H1 (cell line): ENCODE results near the gene CTDNEP1. TPM values are rescaled to one million over a fixed set of nuclear protein-coding genes. Genes with fewer than 3 reads are reported as not detected.

Experiments used
- CTCF ChIA-PET: fragments of 300-600 bp; sonication (Branson Sonifier 250); formaldehyde crosslinking; loops from one replicate; lab custom pipeline; 2021; ENCODE audit not compliant: partially characterized antibody; lab: Charles Lee
- POLR2A ChIA-PET: fragments of 300-600 bp; sonication (Branson Sonifier 250); formaldehyde crosslinking; loops from one replicate; lab custom pipeline; 2021; ENCODE audit warnings: inconsistent platforms; ENCODE audit not compliant: partially characterized antibody; lab: Charles Lee
- DNase-seq, 2 experiments: peaks; one replicate each; pipeline versions ENCODE4 v3.0.0 to v3.0.0-alpha.2; 2010 to 2022; ENCODE audit warnings: low spot score in 2 of 2, low read depth in 1 of 2, mixed read lengths in 1 of 2
- FAIRE-seq: peaks from 2 replicates; lab custom pipeline; 2011; peaks lifted over from hg19 to GRCh38; lab: Jason Lieb, UNC
- H2AFZ ChIP-seq: 2 replicates; pipeline ENCODE4 v1.8.1; 2012; ENCODE audit warnings: low read length, inconsistent platforms
- H2AK5ac ChIP-seq: 2 replicates; pipeline ENCODE4 v1.6.1; 2013; ENCODE audit warnings: low read depth, low read length
- H2BK120ac ChIP-seq: replicated peaks from 2 replicates; pipeline ENCODE3; 2013; ENCODE audit warnings: low read depth, low read length, inconsistent platforms
- H2BK12ac ChIP-seq: 2 replicates; pipeline ENCODE4 v1.6.1; 2013; ENCODE audit warnings: low read depth, low read length
- H2BK15ac ChIP-seq: 2 replicates; pipeline ENCODE4 v1.6.1; 2013; ENCODE audit warnings: low read length
- H2BK20ac ChIP-seq: 2 replicates; pipeline ENCODE4 v1.6.1; 2013; ENCODE audit warnings: low read length
- H2BK5ac ChIP-seq: 2 replicates; pipeline ENCODE4 v1.6.1; 2013; ENCODE audit warnings: low read depth, low read length
- H3K14ac ChIP-seq: 2 replicates; pipeline ENCODE4 v1.6.1; 2013; ENCODE audit warnings: inconsistent platforms; ENCODE audit not compliant: insufficient read length
- H3K18ac ChIP-seq: 2 replicates; pipeline ENCODE4 v1.6.1; 2013; ENCODE audit warnings: low read length; ENCODE audit errors: extremely low read depth
- H3K23ac ChIP-seq: 2 replicates; pipeline ENCODE4 v1.6.1; 2013; ENCODE audit warnings: inconsistent platforms; ENCODE audit not compliant: insufficient read length
- H3K23me2 ChIP-seq: 2 replicates; pipeline ENCODE4 v1.6.1; 2013; ENCODE audit warnings: low read depth, low read length
- H3K27ac ChIP-seq: 2 replicates; pipeline ENCODE4 v1.6.1; 2011; ENCODE audit warnings: low read depth, low read length, inconsistent platforms
- H3K27me3 ChIP-seq, 4 experiments: replicated peaks in 1 of 4; 1 replicate in 1 of 4; 2 replicates in 3 of 4; pipeline versions ENCODE4 v1.6.1 to v1.8.1; 2011 to 2013; ENCODE audit warnings: low read length in 3 of 4, mild to moderate bottlenecking in 3 of 4, inconsistent platforms in 2 of 4, mixed read lengths in 2 of 4, moderate library complexity in 1 of 4; ENCODE audit not compliant: control insufficient read depth in 3 of 4, insufficient read depth in 3 of 4; ENCODE audit errors: extremely low read depth in 1 of 4
- H3K36me3 ChIP-seq, 4 experiments: 2 replicates each; pipeline versions ENCODE4 v1.6.1 to v1.8.1; 2011 to 2013; ENCODE audit warnings: mild to moderate bottlenecking in 4 of 4, low read length in 3 of 4, moderate library complexity in 2 of 4, control low read depth in 1 of 4, inconsistent platforms in 1 of 4; ENCODE audit not compliant: insufficient read depth in 4 of 4, control insufficient read depth in 2 of 4
- H3K4ac ChIP-seq: replicated peaks from 2 replicates; pipeline ENCODE3; 2013; ENCODE audit warnings: low read length, low read depth, mixed read lengths, inconsistent platforms; ENCODE audit not compliant: insufficient read length
- H3K4me1 ChIP-seq, 4 experiments: replicated peaks in 1 of 4; 1 replicate in 1 of 4; 2 replicates in 3 of 4; pipeline versions ENCODE4 v1.6.1 to v1.8.1; 2011 to 2013; ENCODE audit warnings: low read length in 3 of 4, inconsistent platforms in 2 of 4, mixed read lengths in 1 of 4; ENCODE audit not compliant: insufficient read depth in 4 of 4, control insufficient read depth in 3 of 4
- H3K4me2 ChIP-seq, 2 experiments: 2 replicates each; pipeline versions ENCODE4 v1.6.1 to v1.8.1; 2011 to 2013; ENCODE audit warnings: low read depth in 2 of 2, low read length in 2 of 2, control low read depth in 1 of 2, inconsistent platforms in 1 of 2, mild to moderate bottlenecking in 1 of 2; ENCODE audit not compliant: insufficient read depth in 1 of 2
- H3K4me3 ChIP-seq, 4 experiments: fragments of 200-600, 300-600 bp in 1 of 4; sonication (generic), shearing (Covaris generic), sonication (Bioruptor Twin) in 1 of 4; 2 replicates each; pipeline versions ENCODE4 v1.5.1 to v1.8.1; 2011 to 2016; ENCODE audit warnings: low read length in 4 of 4, low read depth in 3 of 4, control low read depth in 2 of 4, inconsistent platforms in 2 of 4, mild to moderate bottlenecking in 2 of 4, mixed read lengths in 1 of 4, moderate library complexity in 1 of 4; ENCODE audit not compliant: insufficient read depth in 2 of 4; ENCODE audit errors: extremely low read depth in 1 of 4
- H3K56ac ChIP-seq: replicated peaks from 2 replicates; pipeline ENCODE3; 2013; ENCODE audit warnings: low read depth, mild to moderate bottlenecking, mixed read lengths, low read length, inconsistent platforms; ENCODE audit not compliant: insufficient read length
- H3K79me1 ChIP-seq: 2 replicates; pipeline ENCODE4 v1.6.1; 2013; ENCODE audit warnings: low read depth, low read length, control low read depth
- H3K79me2 ChIP-seq, 2 experiments: 2 replicates each; pipeline versions ENCODE4 v1.6.1 to v1.8.1; 2012 to 2013; ENCODE audit warnings: low read length in 2 of 2, mild to moderate bottlenecking in 2 of 2, inconsistent platforms in 1 of 2; ENCODE audit not compliant: insufficient read depth in 2 of 2, control insufficient read depth in 1 of 2
- H3K9ac ChIP-seq, 4 experiments: replicated peaks in 1 of 4; 1 replicate in 1 of 4; 2 replicates in 3 of 4; pipeline versions ENCODE4 v1.6.1 to v1.8.1; 2011 to 2013; ENCODE audit warnings: low read depth in 3 of 4, low read length in 3 of 4, control low read depth in 2 of 4, mild to moderate bottlenecking in 2 of 4, moderate library complexity in 2 of 4, inconsistent platforms in 1 of 4; ENCODE audit errors: extremely low read depth in 1 of 4
- H3K9me3 ChIP-seq, 2 experiments: 2 replicates each; pipeline versions ENCODE4 v1.6.1 to v1.8.1; 2012 to 2013; ENCODE audit warnings: mild to moderate bottlenecking in 2 of 2, moderate library complexity in 2 of 2, control low read depth in 1 of 2, inconsistent platforms in 1 of 2, low read depth in 1 of 2, low read length in 1 of 2, mixed read lengths in 1 of 2; ENCODE audit not compliant: insufficient read depth in 2 of 2
- H4K20me1 ChIP-seq, 2 experiments: replicated peaks in 1 of 2; 2 replicates each; pipeline versions ENCODE3 to v1.8.1; 2011 to 2013; ENCODE audit warnings: inconsistent platforms in 2 of 2, low read length in 2 of 2, mild to moderate bottlenecking in 1 of 2; ENCODE audit not compliant: insufficient read depth in 2 of 2, control insufficient read depth in 1 of 2
- H4K5ac ChIP-seq: 2 replicates; pipeline ENCODE4 v1.6.1; 2013; ENCODE audit warnings: low read length, low read depth, mixed read lengths, inconsistent platforms; ENCODE audit not compliant: insufficient read length
- H4K8ac ChIP-seq: 2 replicates; pipeline ENCODE4 v1.8.0; 2013; ENCODE audit warnings: mild to moderate bottlenecking, moderate library complexity, low read length, inconsistent platforms; ENCODE audit not compliant: insufficient read depth; ENCODE audit errors: extremely low read depth
- H4K91ac ChIP-seq: replicated peaks from 2 replicates; pipeline ENCODE3; 2013; ENCODE audit warnings: low read length, mixed read lengths, inconsistent platforms; ENCODE audit not compliant: insufficient read length
- ATF3 ChIP-seq: IDR thresholded peaks from 2 replicates; pipeline ENCODE4 v1.6.1; 2011; ENCODE audit warnings: low read depth, mild to moderate bottlenecking, low read length; ENCODE audit not compliant: insufficient read depth
- FOSL1 ChIP-seq: IDR thresholded peaks from 2 replicates; pipeline ENCODE4 v1.6.1; 2011; ENCODE audit warnings: mild to moderate bottlenecking, low read depth, low read length, moderate library complexity; ENCODE audit not compliant: insufficient read depth
- POLR2AphosphoS5 ChIP-seq: IDR thresholded peaks from 2 replicates; pipeline ENCODE4 v1.6.1; 2011; ENCODE audit warnings: low read depth, low read length
- RAD21 ChIP-seq, 2 experiments: IDR thresholded peaks in 1 of 2; conservative IDR thresholded peaks in 1 of 2; 2 replicates each; pipeline ENCODE4 v1.6.1; 2011; ENCODE audit warnings: low read depth in 2 of 2, low read length in 2 of 2, improper control_type of control experiment in 1 of 2, inconsistent platforms in 1 of 2, mild to moderate bottlenecking in 1 of 2, moderate library complexity in 1 of 2
- RFX5 ChIP-seq: IDR thresholded peaks from 2 replicates; pipeline ENCODE4 v1.6.1; 2011; ENCODE audit warnings: low read depth, low read length, improper control_type of control experiment, borderline replicate concordance
- SRF ChIP-seq: IDR thresholded peaks from 2 replicates; pipeline ENCODE4 v1.6.1; 2011; ENCODE audit warnings: mild to moderate bottlenecking, low read depth, low read length, moderate library complexity
- USF2 ChIP-seq: IDR thresholded peaks from 2 replicates; pipeline ENCODE4 v1.6.1; 2011; ENCODE audit warnings: low read length, improper control_type of control experiment
- WGBS, 2 experiments: shearing (Covaris generic) in 1 of 2; methylation state at CpG; one replicate each; pipeline versions ENCODE4 v1.1.6 to v1.1.7; 2013 to 2015; ENCODE audit warnings: low lambda C conversion rate in 2 of 2, mixed read lengths in 2 of 2, inconsistent platforms in 1 of 2, low coverage in 1 of 2, missing lambda C conversion rate in 1 of 2; ENCODE audit not compliant: insufficient replicate concordance in 2 of 2, insufficient coverage in 1 of 2, insufficient read length in 1 of 2; ENCODE audit errors: extremely low coverage in 1 of 2, missing lambda C conversion rate in 1 of 2; 5-methylcytosine and 5-hydroxymethylcytosine counted together
- polyA plus RNA-seq, 7 experiments: library from polyadenylated mRNA; depleted of rRNA in 3 of 7; stranded (reverse) in 5 of 7; unstranded in 2 of 7; fragments of >200 nt in 5 of 7; fragments of 200-250 nt in 2 of 7; gene quantifications; 1 replicate in 5 of 7; 2 replicates in 1 of 7; 4 replicates in 1 of 7; pipeline versions ENCODE4 v1.2.1 to v1.2.3, GENCODE V29; 2011 to 2013; ENCODE audit warnings: missing spikeins in 2 of 7, mixed read lengths in 2 of 7
- total RNA-seq: library from RNA; stranded (reverse); fragmentation: NEBNext Ultra II Directional; extraction: Animal tissue kit (Norgen Biotek cat#: 25700); gene quantifications from 2 replicates; pipeline ENCODE4 v1.2.1, GENCODE V29; 2021

CTDNEP1 gene
- total and polyA plus RNA-seq, 2 of the 8 experiments (the other 6 are each of a cell fraction or from before 2014, with no cell fraction given), result 114 to 123 TPM

- 65% methylated on average over 11 of the region's 11 CpGs; no CpG with 5 or more reads in 1 of the 2 experiments for WGBS, 2 experiments
- Histone ChIP-seq H3K4me1 (peaks cover 6 to 30% (median 20%) of the 10 kb centered on the region in 4 experiments), H3K14ac (no peak overlapping the region), H4K5ac (no peak overlapping the region), H2AFZ (no peak overlapping the region), H2BK20ac (no peak overlapping the region), H3K79me2 (peaks cover 0 to 8% of the 10 kb centered on the region in 2 experiments; a peak in 1 of 4 replicates), H3K4me3 (peak overlapping the region; percentile 76 to 93 (median 86)), H2AK5ac (no peak overlapping the region), H4K91ac (no peak overlapping the region), H3K27me3 (no peaks in the 10 kb centered on the region), H3K4me2 (peak overlapping the region; percentile 73 to 80), H3K79me1 (no peaks in the 10 kb centered on the region; the same call in 1 of the 2 replicates), H2BK5ac (peak overlapping the region; percentile 80; the same call in 1 of the 2 replicates), H2BK12ac (0 out of 2 replicates have a peak overlapping the region, but pooled peaks have one; percentile 52), H3K18ac (peak overlapping the region; percentile 65; the same call in 1 of the 2 replicates), H3K23me2 (peaks cover 15% of the 10 kb centered on the region; the same call in 1 of the 2 replicates), H3K4ac (no peak overlapping the region), H3K36me3 (peaks cover 15 to 38% (median 28%) of the 10 kb centered on the region in 4 experiments; a peak in 7 of 8 replicates), H3K9me3 (no peaks in the 10 kb centered on the region), H2BK15ac (no peak overlapping the region), H3K27ac (peak overlapping the region; percentile 49), H2BK120ac (no peak overlapping the region), H4K20me1 (peaks cover 10 to 25% of the 10 kb centered on the region in 2 experiments), H3K56ac (no peak overlapping the region), H4K8ac (no peak overlapping the region), H3K23ac (no peak overlapping the region), H3K9ac (peak overlapping the region in 3 of 4 experiments; percentile 26 to 81 (median 69); a peak in 6 of 7 replicates)
- DNase-seq, result peak in 1 of 2 experiments; percentile 73
- POLR2A ChIA-PET, result interaction anchor here (0.8 to 10.7 kb wide), 21 partner anchors 13 to 215 kb away, joined by 3 to 386 read pairs (median 4); partner anchors contain the start of genes CLDN7, CTDNEP1, DVL2 and ELP5
- no peak for FAIRE-seq
- CTCF ChIA-PET, result interaction anchor here (0.6 to 4.3 kb wide), 13 partner anchors 10 to 178 kb away, joined by 3 to 46 read pairs (median 4); partner anchors contain the start of genes DVL2, GABARAP and PHF23
- TF ChIP-seq RAD21 (IDR thresholded peaks at IDR 0.05 in 1 of 2, conservative IDR thresholded peaks at IDR 0.05 in 1 of 2; ENCODE audit: low read depth in 2 of 2, low read length in 2 of 2), result peak; percentile 56 to 71
- no peak for TF ChIP-seq USF2
- no peak for TF ChIP-seq SRF
- TF ChIP-seq POLR2AphosphoS5, result peak; percentile 69
- TF ChIP-seq ATF3, result no peak
- TF ChIP-seq RFX5, result no peak
- TF ChIP-seq FOSL1, result no peak
These were observed 30.8 kb downstream of the CTDNEP1 start for GRCh38 chr17:7220593-7221277.
